SK-N-SH (cell line): Measurements from ENCODE around the gene ABCD2. TPM values are rescaled to one million over a fixed set of nuclear protein-coding genes. Genes with fewer than 3 reads are reported as not detected.

Experiments
- CTCF ChIA-PET: fragments of 300-600, 350-600 bp; formaldehyde crosslinking; extraction: SDS; loops from one replicate; lab custom pipeline; 2021; lab: Yijun Ruan, JAX
- POLR2A ChIA-PET: fragments of 350-600 bp; sonication (Branson Sonifier 250); formaldehyde crosslinking; extraction: SDS; loops from one replicate; lab custom pipeline; 2020; ENCODE audit warnings: antibody characterized with exemption, inconsistent platforms; lab: Yijun Ruan, JAX
- DNase-seq: peaks from one replicate; pipeline ENCODE4 v3.0.0; 2012
- H2AFZ ChIP-seq: fragments of 200-600 bp; sonication (generic); 2 replicates; pipeline ENCODE4 v1.8.1; 2016; ENCODE audit warnings: antibody characterized with exemption, mild to moderate bottlenecking, low read depth
- H3F3A ChIP-seq: fragments of 200-600 bp; sonication (generic); replicated peaks from 2 replicates; pipeline ENCODE3; 2016; ENCODE audit warnings: antibody characterized with exemption, mild to moderate bottlenecking; ENCODE audit not compliant: insufficient read depth
- H3K27ac ChIP-seq, 2 experiments: fragments of 200-500 bp in 1 of 2; fragments of 200-600 bp in 1 of 2; sonication (Bioruptor generic) in 1 of 2; sonication (generic), shearing (Covaris generic) in 1 of 2; 2 replicates each; pipeline versions ENCODE4 v1.5.1 to v1.6.1; 2014 to 2016; ENCODE audit warnings: low read depth in 2 of 2, inconsistent platforms in 1 of 2, low read length in 1 of 2, mild to moderate bottlenecking in 1 of 2, mixed read lengths in 1 of 2
- H3K27me3 ChIP-seq: fragments of 200-600 bp; sonication (generic), shearing (Covaris generic); 2 replicates; pipeline ENCODE4 v1.6.1; 2016; ENCODE audit warnings: mixed run types; ENCODE audit not compliant: insufficient read depth
- H3K36me3 ChIP-seq, 2 experiments: fragments of 200-500 bp in 1 of 2; fragments of 200-600 bp in 1 of 2; sonication (Bioruptor generic) in 1 of 2; sonication (generic) in 1 of 2; replicated peaks in 1 of 2; 2 replicates each; pipeline versions ENCODE3 to v1.5.1; 2014 to 2016; ENCODE audit warnings: low read length in 1 of 2, mild to moderate bottlenecking in 1 of 2; ENCODE audit not compliant: insufficient read depth in 2 of 2, control insufficient read depth in 1 of 2
- H3K4me1 ChIP-seq, 2 experiments: fragments of 200-500 bp in 1 of 2; fragments of 200-600 bp in 1 of 2; sonication (Bioruptor generic) in 1 of 2; sonication (generic), shearing (Covaris generic) in 1 of 2; 2 replicates each; pipeline versions ENCODE4 v1.5.1 to v1.6.1; 2014 to 2016; ENCODE audit warnings: low read depth in 1 of 2, low read length in 1 of 2, mixed run types in 1 of 2; ENCODE audit not compliant: insufficient read depth in 2 of 2, control insufficient read depth in 1 of 2
- H3K4me2 ChIP-seq: fragments of 200-600 bp; sonication (generic), shearing (Covaris generic); 2 replicates; pipeline ENCODE4 v1.6.1; 2017; ENCODE audit warnings: mixed run types
- H3K4me3 ChIP-seq, 2 experiments: fragments of 200-500 bp in 1 of 2; fragments of 200-600 bp in 1 of 2; sonication (Bioruptor generic) in 1 of 2; sonication (generic), shearing (Covaris generic) in 1 of 2; 2 replicates each; pipeline versions ENCODE4 v1.5.1 to v1.8.1; 2014 to 2016; ENCODE audit warnings: low read depth in 2 of 2, inconsistent platforms in 1 of 2, low read length in 1 of 2, mild to moderate bottlenecking in 1 of 2, mixed read lengths in 1 of 2, moderate library complexity in 1 of 2
- H3K79me2 ChIP-seq: fragments of 200-600 bp; sonication (generic); 2 replicates; pipeline ENCODE4 v1.8.1; 2017; ENCODE audit warnings: mild to moderate bottlenecking; ENCODE audit not compliant: insufficient read depth
- H3K9ac ChIP-seq: fragments of 200-600 bp; sonication (generic); 2 replicates; pipeline ENCODE4 v1.6.1; 2017; ENCODE audit warnings: mixed run types
- H3K9me2 ChIP-seq: fragments of 200-600 bp; sonication (generic); 2 replicates; pipeline ENCODE4 v1.6.1; 2017; ENCODE audit warnings: mixed run types
- H3K9me3 ChIP-seq: fragments of 200-600 bp; sonication (generic); 2 replicates; pipeline ENCODE4 v1.6.1; 2017; ENCODE audit warnings: mixed run types, mild to moderate bottlenecking, moderate library complexity
- H4K20me1 ChIP-seq: fragments of 200-600 bp; sonication (generic); 2 replicates; pipeline ENCODE4 v1.6.1; 2017; ENCODE audit warnings: mild to moderate bottlenecking, mixed run types; ENCODE audit not compliant: insufficient read depth
- EP300 ChIP-seq, 2 experiments: IDR thresholded peaks; 2 replicates each; pipeline versions ENCODE4 v1.4.0 to v1.6.1; 2012; ENCODE audit warnings: borderline replicate concordance in 1 of 2, low read depth in 1 of 2, low read length in 1 of 2
- EZH2phosphoT487 ChIP-seq: fragments of 200-600 bp; sonication (generic); IDR thresholded peaks from 2 replicates; pipeline ENCODE4 v1.6.1; 2017; ENCODE audit warnings: low read depth, mixed run types, mild to moderate bottlenecking, antibody characterized with exemption, moderate library complexity, borderline replicate concordance
- GATA2 ChIP-seq: sonication (generic); formaldehyde crosslinking; IDR thresholded peaks from 2 replicates; pipeline ENCODE4 v1.5.0; 2020; ENCODE audit warnings: mild to moderate bottlenecking, missing genetic modification reagents
- IRF3 ChIP-seq: fragments of 150-350 bp; IDR thresholded peaks from 2 replicates; pipeline ENCODE4 v1.6.1; 2016; ENCODE audit warnings: mild to moderate bottlenecking, low read depth, low read length
- MEF2A ChIP-seq: IDR thresholded peaks from 2 replicates; pipeline ENCODE4 v1.4.0; 2012; ENCODE audit warnings: low read depth, borderline replicate concordance
- POLR2AphosphoS5 ChIP-seq: IDR thresholded peaks from 2 replicates; pipeline ENCODE4 v1.6.1; 2012; ENCODE audit warnings: low read depth, low read length
- RXRA ChIP-seq: IDR thresholded peaks from 2 replicates; pipeline ENCODE4 v1.4.0; 2012; ENCODE audit warnings: low read depth, mild to moderate bottlenecking, borderline replicate concordance
- SIN3A ChIP-seq: IDR thresholded peaks from 2 replicates; pipeline ENCODE4 v1.6.1; 2012; ENCODE audit warnings: low read depth, mild to moderate bottlenecking, low read length, moderate library complexity, borderline replicate concordance
- TAF1 ChIP-seq: IDR thresholded peaks from 2 replicates; pipeline ENCODE4 v1.6.1; 2012; ENCODE audit warnings: low read depth, mild to moderate bottlenecking, low read length, moderate library complexity, borderline replicate concordance
- TCF12 ChIP-seq: IDR thresholded peaks from 2 replicates; pipeline ENCODE4 v1.4.0; 2012
- TEAD4 ChIP-seq: IDR thresholded peaks from 2 replicates; pipeline ENCODE4 v1.4.0; 2012; ENCODE audit warnings: mild to moderate bottlenecking, borderline replicate concordance; ENCODE audit not compliant: insufficient read depth
- WGBS: methylation state at CpG from one replicate; pipeline ENCODE4 v1.1.6; 2017; ENCODE audit warnings: low lambda C conversion rate; 5-methylcytosine and 5-hydroxymethylcytosine counted together
- polyA plus RNA-seq, 3 experiments: library from polyadenylated mRNA; depleted of rRNA; stranded (reverse); fragments of >200 nt; gene quantifications; 2 replicates each; pipeline ENCODE4 v1.2.3, GENCODE V29; 2012
- TF ChIP-seq, protein P1 (sequence below): IDR thresholded peaks from 2 replicates; pipeline ENCODE4 v1.4.0; 2012; ENCODE audit warnings: low read depth

The ABCD2 gene
- polyA plus RNA-seq, 1 of the 3 experiments (the other 2 are of a cell fraction): 0.02 TPM

- H3K9ac ChIP-seq: no peak overlapping the region
- DNase-seq: no peak
- no peak overlapping the region for H3K4me3 ChIP-seq
- no peaks in the 10 kb centered on the region for H3K9me3 ChIP-seq
- CTCF ChIA-PET: interaction anchor here (1.3 kb wide), 1 partner anchor 29 kb away, joined by 6 read pairs; no protein-coding TSS in a partner anchor
- H3K27ac ChIP-seq: no peak overlapping the region
- H2AFZ ChIP-seq: no peak overlapping the region
- H3K79me2 ChIP-seq: no peaks in the 10 kb centered on the region
- no peak for TF ChIP-seq TEAD4
- no peak for TF ChIP-seq TCF12
- no peak for TF ChIP-seq POLR2AphosphoS5
- TF ChIP-seq EP300 (IDR thresholded peaks at IDR 0.05; ENCODE audit: borderline replicate concordance in 1 of 2, low read depth in 1 of 2, low read length in 1 of 2): no peak
- no peak for TF ChIP-seq GATA2 (CRISPR knock-in tag)
- TF ChIP-seq, all 33 proteins: peak for 0
- H3K4me2 ChIP-seq: no peak overlapping the region
- H3K36me3 ChIP-seq: no peaks in the 10 kb centered on the region
- H3K27me3 ChIP-seq: no peaks in the 10 kb centered on the region
- no peaks in the 10 kb centered on the region for H3K4me1 ChIP-seq
- no peaks in the 10 kb centered on the region; the same call in 1 of the 2 replicates for H3K9me2 ChIP-seq
- POLR2A ChIA-PET: no interaction called here
- H4K20me1 ChIP-seq: no peaks in the 10 kb centered on the region
- H3F3A ChIP-seq: no peaks in the 10 kb centered on the region
Measured at GRCh38 chr12:39505554-39505953, 114.0 kb downstream of the ABCD2 start.

- TF ChIP-seq, protein P1, sequence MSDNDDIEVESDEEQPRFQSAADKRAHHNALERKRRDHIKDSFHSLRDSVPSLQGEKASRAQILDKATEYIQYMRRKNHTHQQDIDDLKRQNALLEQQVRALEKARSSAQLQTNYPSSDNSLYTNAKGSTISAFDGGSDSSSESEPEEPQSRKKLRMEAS: no peak
- TF ChIP-seq RXRA: no peak
- no peak for TF ChIP-seq SIN3A
- TF ChIP-seq EP300 (IDR thresholded peaks at IDR 0.05; ENCODE audit: borderline replicate concordance in 1 of 2, low read depth in 1 of 2, low read length in 1 of 2): no peak
- TF ChIP-seq IRF3: no peak
- no peak for TF ChIP-seq EZH2phosphoT487
- no peak for TF ChIP-seq TEAD4
- TF ChIP-seq TCF12: no peak
- no peak for TF ChIP-seq TAF1
- no peak for TF ChIP-seq MEF2A
- CTCF ChIA-PET: interaction anchor here (1.1 to 1.3 kb wide), 2 partner anchors 27 to 29 kb away, joined by 3 to 6 read pairs; no protein-coding TSS in a partner anchor
- POLR2A ChIA-PET: no interaction called here
- no peak overlapping the region for H3K9ac ChIP-seq
- H3K27me3 ChIP-seq: no peaks in the 10 kb centered on the region
- DNase-seq: no peak
- H4K20me1 ChIP-seq: no peaks in the 10 kb centered on the region
- no peak overlapping the region for H2AFZ ChIP-seq
- H3K4me1 ChIP-seq: no peaks in the 10 kb centered on the region
- 69% methylated on average over 2 of the region's 2 CpGs for WGBS
- no peaks in the 10 kb centered on the region for H3K36me3 ChIP-seq
- H3K4me3 ChIP-seq: no peak overlapping the region
- no peaks in the 10 kb centered on the region for H3F3A ChIP-seq
- no peaks in the 10 kb centered on the region; the same call in 1 of the 2 replicates for H3K9me2 ChIP-seq
- no peaks in the 10 kb centered on the region for H3K79me2 ChIP-seq
- H3K27ac ChIP-seq: no peak overlapping the region
- no peak overlapping the region for H3K4me2 ChIP-seq
- H3K9me3 ChIP-seq: no peaks in the 10 kb centered on the region
Measured at GRCh38 chr12:39505023-39505422, 114.6 kb downstream of the ABCD2 start.
